GM12891 (cell line): ENCODE data around the gene MYEF2.

Experiments
- PAX5 ChIP-seq: IDR thresholded peaks from 2 replicates; pipeline ENCODE4 v1.6.1; 2011; ENCODE audit warnings: low read length, moderate library complexity, mild to moderate bottlenecking; ENCODE audit not compliant: insufficient read depth, severe bottlenecking
- POLR2A ChIP-seq: IDR thresholded peaks from 2 replicates; pipeline ENCODE4 v1.6.1; 2011; ENCODE audit warnings: low read depth, low read length, control low read depth
- POLR2AphosphoS5 ChIP-seq: IDR thresholded peaks from 2 replicates; pipeline ENCODE4 v1.6.1; 2011; ENCODE audit warnings: low read depth, low read length, control low read depth
- POU2F2 ChIP-seq: IDR thresholded peaks from 2 replicates; pipeline ENCODE4 v1.6.1; 2011; ENCODE audit warnings: low read depth, mild to moderate bottlenecking, control low read depth, low read length, moderate library complexity
- SPI1 ChIP-seq: IDR thresholded peaks from 2 replicates; pipeline ENCODE4 v1.6.1; 2011; ENCODE audit warnings: low read depth, low read length, control low read depth
- TAF1 ChIP-seq: IDR thresholded peaks from 2 replicates; pipeline ENCODE4 v1.6.1; 2011; ENCODE audit warnings: low read depth, low read length, control low read depth

GRCh38 chr15:48109212-48109611, 68.9 kb downstream of the MYEF2 start:
- TF ChIP-seq POLR2A: no peak
- TF ChIP-seq POLR2AphosphoS5: no peak
- TF ChIP-seq TAF1: no peak
- no peak for TF ChIP-seq PAX5
- TF ChIP-seq SPI1: no peak
- TF ChIP-seq POU2F2: no peak
